HCT116 (cell line): ENCODE measurements around the gene TRIM23. TPM values are rescaled to one million over a fixed set of nuclear protein-coding genes. Genes with fewer than 3 reads are reported as not detected.

Source experiments
- ATAC-seq: fragments of 200-7000 bp; cut with Tn5 transposase; 2 replicates; pipeline ENCODE4 v1.9.1; 2020; ENCODE audit warnings: mild to moderate bottlenecking, moderate library complexity
- BruUV-seq: library from RNA; stranded (reverse); fragments of 400-500 nt; replicated peaks from 2 replicates; lab custom pipeline; 2021; lab: Mats Ljungman, UMichigan
- CTCF ChIA-PET: fragments of 300-600 bp; sonication (Branson Sonifier 250); formaldehyde crosslinking; loops from one replicate; lab custom pipeline; 2021; ENCODE audit warnings: antibody characterized with exemption; lab: Charles Lee
- POLR2A ChIA-PET: fragments of 300-600, 350-600 bp; sonication (Branson Sonifier 250); formaldehyde crosslinking; loops from one replicate; lab custom pipeline; 2021; ENCODE audit warnings: antibody characterized with exemption; lab: Charles Lee
- RAD21 ChIA-PET, 2 experiments: fragments of 300-600 bp; sonication (Branson Sonifier 250); formaldehyde crosslinking; loops; one replicate each; lab custom pipeline; 2023; ENCODE audit warnings: low total read pairs in 2 of 2; ENCODE audit not compliant: uncharacterized antibody in 2 of 2, unreplicated experiment in 2 of 2, low non-redundant PET in 1 of 2; lab: Charles Lee
- DNase-seq: peaks from one replicate; pipeline ENCODE4 v3.0.0-alpha.2; 2010; ENCODE audit warnings: low read depth, low spot score
- H2AFZ ChIP-seq: fragments of 200-600 bp; shearing (Covaris generic), sonication (generic); 2 replicates; pipeline ENCODE4 v1.6.1; 2017; ENCODE audit warnings: low read depth, mixed run types, mixed read lengths, antibody characterized with exemption, low read length; ENCODE audit not compliant: poor library complexity, severe bottlenecking
- H3K27ac ChIP-seq: 2 replicates; pipeline ENCODE4 v1.5.1; 2012; ENCODE audit warnings: low read depth, low read length
- H3K27me3 ChIP-seq: fragments of 200-600 bp; sonication (generic); 2 replicates; pipeline ENCODE4 v1.6.1; 2016; ENCODE audit warnings: mixed run types, low read length, mixed read lengths; ENCODE audit not compliant: insufficient read depth
- H3K36me3 ChIP-seq, 2 experiments: fragments of 200-500 bp in 1 of 2; fragments of 200-600 bp in 1 of 2; sonication (Bioruptor generic) in 1 of 2; sonication (generic) in 1 of 2; 2 replicates each; pipeline versions ENCODE4 v1.5.1 to v1.6.1; 2014 to 2016; ENCODE audit warnings: low read length in 2 of 2, inconsistent platforms in 1 of 2, mixed read lengths in 1 of 2, mixed run types in 1 of 2; ENCODE audit not compliant: insufficient read depth in 2 of 2, control insufficient read depth in 1 of 2
- H3K4me1 ChIP-seq, 2 experiments: fragments of 200-600 bp in 1 of 2; sonication (generic) in 1 of 2; 2 replicates each; pipeline versions ENCODE4 v1.5.1 to v1.6.1; 2012 to 2017; ENCODE audit warnings: low read length in 2 of 2, inconsistent platforms in 1 of 2, mild to moderate bottlenecking in 1 of 2, mixed read lengths in 1 of 2, mixed run types in 1 of 2, moderate library complexity in 1 of 2; ENCODE audit not compliant: insufficient read depth in 2 of 2, control insufficient read depth in 1 of 2
- H3K4me2 ChIP-seq: fragments of 200-600 bp; sonication (generic); 2 replicates; pipeline ENCODE4 v1.6.1; 2017; ENCODE audit warnings: mixed run types, low read length, mixed read lengths
- H3K4me3 ChIP-seq, 2 experiments: fragments of 200-600 bp in 1 of 2; sonication (generic) in 1 of 2; replicated peaks in 1 of 2; 2 replicates each; pipeline ENCODE4 v1.5.1; 2011 to 2016; ENCODE audit warnings: low read length in 2 of 2, control low read depth in 1 of 2, low read depth in 1 of 2, mild to moderate bottlenecking in 1 of 2, mixed read lengths in 1 of 2, mixed run types in 1 of 2
- H3K79me2 ChIP-seq: fragments of 200-600 bp; sonication (generic); 2 replicates; pipeline ENCODE4 v1.6.1; 2017; ENCODE audit warnings: mild to moderate bottlenecking, mixed run types, low read length, moderate library complexity, mixed read lengths; ENCODE audit not compliant: insufficient read depth
- H3K9ac ChIP-seq: fragments of 200-600 bp; sonication (generic); 2 replicates; pipeline ENCODE4 v1.6.1; 2016; ENCODE audit warnings: low read length, mixed read lengths
- H3K9me2 ChIP-seq: fragments of 200-600 bp; sonication (generic), shearing (Covaris generic); 2 replicates; pipeline ENCODE4 v1.6.1; 2017; ENCODE audit warnings: mixed run types, mild to moderate bottlenecking, moderate library complexity; ENCODE audit not compliant: insufficient read depth
- H3K9me3 ChIP-seq, 2 experiments: fragments of 200-500 bp in 1 of 2; fragments of 200-600 bp in 1 of 2; sonication (Bioruptor generic) in 1 of 2; sonication (generic) in 1 of 2; 2 replicates each; pipeline ENCODE4 v1.6.1; 2014 to 2017; ENCODE audit warnings: low read length in 2 of 2, mixed read lengths in 2 of 2, inconsistent platforms in 1 of 2, low read depth in 1 of 2, mild to moderate bottlenecking in 1 of 2, mixed run types in 1 of 2, moderate library complexity in 1 of 2; ENCODE audit not compliant: control insufficient read depth in 1 of 2, insufficient read depth in 1 of 2
- H4K20me1 ChIP-seq: fragments of 200-600 bp; sonication (generic), shearing (Covaris generic); 2 replicates; pipeline ENCODE4 v1.6.1; 2017; ENCODE audit warnings: mixed run types, mild to moderate bottlenecking, moderate library complexity; ENCODE audit not compliant: insufficient read depth
- CBX3 ChIP-seq: IDR thresholded peaks from 2 replicates; pipeline ENCODE4 v1.6.1; 2012; ENCODE audit warnings: low read depth
- CTCF ChIP-seq, 3 experiments: fragments of 200-600 bp in 1 of 3; sonication (generic) in 1 of 3; IDR thresholded peaks in 2 of 3; conservative IDR thresholded peaks in 1 of 3; 2 replicates each; pipeline ENCODE4 v1.5.1; 2012 to 2017; ENCODE audit warnings: low read depth in 2 of 3, low read length in 2 of 3, antibody characterized with exemption in 1 of 3, borderline replicate concordance in 1 of 3, control low read depth in 1 of 3, mild to moderate bottlenecking in 1 of 3, mixed read lengths in 1 of 3, mixed run types in 1 of 3, moderate library complexity in 1 of 3; ENCODE audit not compliant: insufficient read depth in 1 of 3
- EGR1 ChIP-seq: IDR thresholded peaks from 2 replicates; pipeline ENCODE4 v1.6.1; 2012; ENCODE audit warnings: low read depth
- ELF1 ChIP-seq: IDR thresholded peaks from 2 replicates; pipeline ENCODE4 v1.6.1; 2012; ENCODE audit warnings: low read depth, borderline replicate concordance
- EZH2phosphoT487 ChIP-seq: fragments of 200-600 bp; IDR thresholded peaks from 2 replicates; pipeline ENCODE4 v1.6.1; 2018; ENCODE audit warnings: antibody characterized with exemption, borderline replicate concordance
- FOSL1 ChIP-seq: IDR thresholded peaks from 2 replicates; pipeline ENCODE4 v1.6.1; 2012; ENCODE audit warnings: low read depth
- JUND ChIP-seq: IDR thresholded peaks from 2 replicates; pipeline ENCODE4 v1.6.1; 2012
- MAX ChIP-seq: IDR thresholded peaks from 2 replicates; pipeline ENCODE4 v1.6.1; 2012
- POLR2A ChIP-seq: IDR thresholded peaks from 2 replicates; pipeline ENCODE4 v1.7.0; 2011; ENCODE audit warnings: borderline replicate concordance; ENCODE audit not compliant: insufficient read depth, insufficient read length; ENCODE audit errors: extremely low read depth
- POLR2AphosphoS5 ChIP-seq: IDR thresholded peaks from 2 replicates; pipeline ENCODE4 v1.6.1; 2011; ENCODE audit warnings: mild to moderate bottlenecking, low read depth, low read length, moderate library complexity
- SIN3A ChIP-seq: IDR thresholded peaks from 2 replicates; pipeline ENCODE4 v1.6.1; 2012; ENCODE audit warnings: low read depth
- SP1 ChIP-seq: IDR thresholded peaks from 2 replicates; pipeline ENCODE4 v1.6.1; 2012; ENCODE audit warnings: low read depth
- TCF7L2 ChIP-seq: IDR thresholded peaks from 2 replicates; pipeline ENCODE4 v1.7.0; 2011; ENCODE audit warnings: borderline replicate concordance, inconsistent platforms; ENCODE audit not compliant: insufficient read depth, insufficient read length; ENCODE audit errors: extremely low read depth
- YY1 ChIP-seq: IDR thresholded peaks from 2 replicates; pipeline ENCODE4 v1.6.1; 2011; ENCODE audit warnings: low read length, low read depth, moderate library complexity, mild to moderate bottlenecking; ENCODE audit not compliant: insufficient replicate concordance; ENCODE audit errors: extremely low read depth
- ZBTB33 ChIP-seq: IDR thresholded peaks from 2 replicates; pipeline ENCODE4 v1.6.1; 2011; ENCODE audit warnings: mild to moderate bottlenecking, low read length, moderate library complexity; ENCODE audit not compliant: insufficient replicate concordance; ENCODE audit errors: extremely low read depth
- ZFX ChIP-seq: fragments of 450-650 bp; IDR thresholded peaks from 2 replicates; pipeline ENCODE4 v1.6.1; 2017
- ZNF274 ChIP-seq: fragments of 200-500 bp; sonication (Bioruptor generic); IDR thresholded peaks from 2 replicates; pipeline ENCODE4 v1.6.1; 2014; ENCODE audit warnings: mild to moderate bottlenecking, low read depth, low read length, inconsistent platforms
- intact Hi-C: fragments of 100-400 bp; cut with micrococcal nuclease; formaldehyde crosslinking; loops from 2 replicates; pipeline ENCODE4 v1.10.0; 2022
- total RNA-seq: library from RNA; stranded (reverse); gene quantifications from one replicate; pipeline ENCODE4 v1.2.1, GENCODE V29; 2021; ENCODE audit not compliant: unreplicated experiment

Gene TRIM23
- total RNA-seq, 1 experiment from 2014 or later = 12.2 TPM

GRCh38 chr5:65624571-65625555, 730 bp upstream of the TRIM23 start, which contains the start of the genes SHLD3 and TRAPPC13:
Gene SHLD3 (plus strand): TSS chr5:65625027. CDS start chr5:65629588, 4,561 bp downstream.
Gene TRAPPC13 (plus strand): TSS chr5:65625027. CDS start chr5:65625061, 34 bp downstream.
- H2AFZ ChIP-seq = peak within 1 kb of the TSS; percentile 95
- H3K4me3 ChIP-seq = peak within 1 kb of the TSS; percentile 78 to 79
- H3K9me2 ChIP-seq = no peaks in the 10 kb centered on the region
- ChIA-PET POLR2A (no interaction called here), CTCF (no interaction called here), RAD21 (no interaction called here)
- no peaks in the 10 kb centered on the region for H3K9me3 ChIP-seq
- peak within 1 kb of the TSS; percentile 78 for H3K9ac ChIP-seq
- no peaks in the 10 kb centered on the region for H3K27me3 ChIP-seq
- peak within 1 kb of the TSS; percentile 62 for H3K27ac ChIP-seq
- peaks cover 60% of the 10 kb centered on the region for H3K79me2 ChIP-seq
- DNase-seq (peak; percentile 85), ATAC-seq (peak; percentile 76)
- peaks cover 2 to 17% of the 10 kb centered on the region in 2 experiments; a peak in 2 of 4 replicates for H3K4me1 ChIP-seq
- intact Hi-C loops = loop anchor here (2.0 kb wide), 1 partner anchor 62 kb away; the partner anchor contains the start of genes CENPK and PPWD1
- peaks cover 3% of the 10 kb centered on the region; the same call in 1 of the 2 replicates for H4K20me1 ChIP-seq
- H3K4me2 ChIP-seq = peak within 1 kb of the TSS; percentile 83
- H3K36me3 ChIP-seq = no peaks in the 10 kb centered on the region
- BruUV-seq = TSS peak; percentile 79
- TF ChIP-seq ELF1 (peak; percentile 64), CBX3 (peak; percentile 32; the same call in 1 of the 2 replicates), YY1 (peak; percentile 88), POLR2AphosphoS5 (peak; percentile 61; the same call in 1 of the 2 replicates), SIN3A (peak; percentile 57), MAX (peak; percentile 63), CTCF (IDR thresholded peaks at IDR 0.05 in 2 of 3, conservative IDR thresholded peaks at IDR 0.05 in 1 of 3; ENCODE audit: borderline replicate concordance in 1 of 3, insufficient read depth in 1 of 3, low read depth in 2 of 3, low read length in 2 of 3) (no peak), TCF7L2 (peak; percentile 55), EGR1 (peak; percentile 52; the same call in 1 of the 2 replicates), ZFX (peak; percentile 55), JUND (no peak), SP1 (peak; percentile 38; the same call in 1 of the 2 replicates), FOSL1 (no peak), EZH2phosphoT487 (no peak), POLR2A (no peak), ZBTB33 (peak; percentile 28), ZNF274 (no peak)
